ENCODE measurements around the gene VPS13D. TPM values are rescaled to one million over a fixed set of nuclear protein-coding genes. Genes with fewer than 3 reads are reported as not detected.

Gene VPS13D
- total RNA-seq, 1 donor from 2014 or later = 88.9 TPM

DNA sequence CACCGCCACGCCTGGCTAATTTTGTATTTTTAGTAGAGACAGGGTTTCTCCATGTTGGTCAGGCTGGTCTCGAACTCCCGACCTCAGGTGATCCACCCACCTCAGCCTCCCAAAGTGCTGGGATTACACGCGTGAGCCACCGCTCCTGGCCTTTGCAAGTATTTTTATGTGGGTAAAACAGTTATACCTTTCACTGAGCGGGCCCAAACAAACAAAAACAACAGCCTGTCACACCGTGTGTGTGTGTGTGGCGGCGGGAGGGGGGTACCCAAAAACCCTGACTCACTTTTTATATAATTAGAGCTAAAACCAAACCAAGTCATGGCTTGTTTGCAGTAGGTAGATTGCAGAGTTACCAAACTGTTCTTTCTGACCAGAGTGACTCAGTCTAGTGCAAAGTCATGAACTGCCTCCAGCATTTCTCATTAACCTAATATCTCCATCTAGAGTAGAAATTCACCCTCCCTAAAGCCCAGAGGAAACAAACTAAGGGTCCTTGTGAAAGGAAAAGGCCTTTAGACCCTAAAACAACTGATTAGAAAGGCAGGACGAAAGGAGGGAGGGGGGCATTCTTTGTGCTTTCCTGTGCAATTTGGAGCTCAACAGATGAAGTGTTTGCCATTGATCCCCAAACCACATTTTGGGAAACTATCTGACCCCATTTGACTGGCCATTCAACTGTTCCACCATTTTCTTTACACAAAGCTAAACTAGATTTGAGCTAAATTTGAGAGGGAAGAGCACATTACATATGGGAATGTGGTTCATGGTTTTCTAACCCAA lies 207.2 kb downstream of the VPS13D start:
- Histone ChIP-seq H3K4me3 (no peak overlapping the region), H3K4me1 (peaks cover 71% of the 10 kb centered on the region), H3K27me3 (no peaks in the 10 kb centered on the region), H3K36me3 (no peaks in the 10 kb centered on the region), H3K9me3 (no peaks in the 10 kb centered on the region), H3K27ac (peak overlapping the region; percentile 21)
- TF ChIP-seq, protein P1, sequence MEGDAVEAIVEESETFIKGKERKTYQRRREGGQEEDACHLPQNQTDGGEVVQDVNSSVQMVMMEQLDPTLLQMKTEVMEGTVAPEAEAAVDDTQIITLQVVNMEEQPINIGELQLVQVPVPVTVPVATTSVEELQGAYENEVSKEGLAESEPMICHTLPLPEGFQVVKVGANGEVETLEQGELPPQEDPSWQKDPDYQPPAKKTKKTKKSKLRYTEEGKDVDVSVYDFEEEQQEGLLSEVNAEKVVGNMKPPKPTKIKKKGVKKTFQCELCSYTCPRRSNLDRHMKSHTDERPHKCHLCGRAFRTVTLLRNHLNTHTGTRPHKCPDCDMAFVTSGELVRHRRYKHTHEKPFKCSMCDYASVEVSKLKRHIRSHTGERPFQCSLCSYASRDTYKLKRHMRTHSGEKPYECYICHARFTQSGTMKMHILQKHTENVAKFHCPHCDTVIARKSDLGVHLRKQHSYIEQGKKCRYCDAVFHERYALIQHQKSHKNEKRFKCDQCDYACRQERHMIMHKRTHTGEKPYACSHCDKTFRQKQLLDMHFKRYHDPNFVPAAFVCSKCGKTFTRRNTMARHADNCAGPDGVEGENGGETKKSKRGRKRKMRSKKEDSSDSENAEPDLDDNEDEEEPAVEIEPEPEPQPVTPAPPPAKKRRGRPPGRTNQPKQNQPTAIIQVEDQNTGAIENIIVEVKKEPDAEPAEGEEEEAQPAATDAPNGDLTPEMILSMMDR (IDR thresholded peaks at IDR 0.05) = no peak
- no peak for TF ChIP-seq POLR2A (IDR thresholded peaks at IDR 0.05)
- peak in 1 of 2 donors; percentile 30 for TF ChIP-seq POLR2AphosphoS5 (IDR thresholded peaks at IDR 0.05; ENCODE audit: insufficient read depth in 1 of 2, low read depth in 1 of 2)
- DNase-seq (ENCODE audit: extremely low spot score in 2 of 2) = no peak
- intact Hi-C loops (cut with DNase I) = no loop called here

DNA sequence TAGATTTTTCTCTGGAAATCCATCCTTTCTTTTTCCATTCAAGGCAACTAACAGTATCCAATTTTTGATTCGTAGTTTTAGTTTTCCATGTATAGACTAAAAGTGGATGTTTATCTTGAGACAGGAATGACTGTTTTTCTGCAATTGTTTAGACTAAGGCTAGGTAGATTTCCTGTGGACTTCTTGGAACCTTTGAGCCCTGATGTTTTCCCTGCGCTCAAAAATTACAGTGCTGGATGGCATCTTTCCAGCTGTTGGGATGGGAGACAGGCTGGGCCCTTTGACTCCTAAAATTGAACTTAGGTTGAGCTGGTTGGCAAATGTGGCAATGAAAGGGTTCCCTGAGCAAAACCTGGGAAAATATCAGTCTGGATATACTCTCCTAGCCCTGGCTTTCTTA lies 207.8 kb downstream of the VPS13D start:
- TF ChIP-seq POLR2A (IDR thresholded peaks at IDR 0.05) = no peak
- TF ChIP-seq, protein P1 (IDR thresholded peaks at IDR 0.05) = no peak
- no peak for TF ChIP-seq POLR2AphosphoS5 (IDR thresholded peaks at IDR 0.05; ENCODE audit: insufficient read depth in 1 of 2, low read depth in 1 of 2)
- peak overlapping the region; percentile 21 for H3K27ac ChIP-seq
- intact Hi-C loops (cut with DNase I) = no loop called here
- peaks cover 70% of the 10 kb centered on the region for H3K4me1 ChIP-seq
- H3K27me3 ChIP-seq = no peaks in the 10 kb centered on the region
- no peaks in the 10 kb centered on the region for H3K9me3 ChIP-seq
- no peak overlapping the region for H3K4me3 ChIP-seq
- no peaks in the 10 kb centered on the region for H3K36me3 ChIP-seq
- DNase-seq (ENCODE audit: extremely low spot score in 2 of 2) = no peak

DNA sequence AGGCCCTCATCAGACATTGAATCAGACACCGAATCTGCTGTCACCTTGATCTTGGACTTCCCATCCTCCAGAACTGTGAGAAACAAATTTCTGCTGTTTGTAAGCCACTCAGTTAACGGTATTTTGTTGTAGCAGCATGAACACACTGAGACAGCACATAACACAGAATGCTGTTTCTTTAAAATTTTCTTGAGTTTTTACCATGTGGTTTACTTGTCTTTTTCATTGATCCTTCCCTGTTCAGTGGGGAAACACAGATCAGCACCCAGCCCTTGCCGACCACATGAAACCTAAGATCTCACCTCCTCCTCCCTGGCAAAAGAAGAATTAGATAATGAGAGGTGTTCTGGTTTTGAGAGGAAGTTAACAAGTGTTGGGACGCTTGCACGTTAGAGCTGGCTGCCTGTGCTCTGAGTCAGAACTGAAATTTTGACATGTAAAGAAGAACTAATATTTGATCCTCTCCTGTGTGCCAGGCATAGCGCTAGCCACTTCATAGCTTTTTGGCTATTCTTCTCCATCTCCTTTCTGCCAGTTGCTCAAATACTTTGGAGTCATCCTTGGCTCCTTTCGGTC lies 208.6 kb downstream of the VPS13D start:
- DNase-seq (ENCODE audit: extremely low spot score in 2 of 2) = no peak
- H3K9me3 ChIP-seq = no peaks in the 10 kb centered on the region
- intact Hi-C loops (cut with DNase I) = no loop called here
- no peaks in the 10 kb centered on the region for H3K27me3 ChIP-seq
- H3K4me3 ChIP-seq = no peak overlapping the region
- no peaks in the 10 kb centered on the region for H3K36me3 ChIP-seq
- no peak overlapping the region for H3K27ac ChIP-seq
- H3K4me1 ChIP-seq = peaks cover 62% of the 10 kb centered on the region
- TF ChIP-seq POLR2A (IDR thresholded peaks at IDR 0.05) (no peak), POLR2AphosphoS5 (IDR thresholded peaks at IDR 0.05; ENCODE audit: insufficient read depth in 1 of 2, low read depth in 1 of 2) (no peak)
- TF ChIP-seq, protein P1 (IDR thresholded peaks at IDR 0.05) = no peak

DNA sequence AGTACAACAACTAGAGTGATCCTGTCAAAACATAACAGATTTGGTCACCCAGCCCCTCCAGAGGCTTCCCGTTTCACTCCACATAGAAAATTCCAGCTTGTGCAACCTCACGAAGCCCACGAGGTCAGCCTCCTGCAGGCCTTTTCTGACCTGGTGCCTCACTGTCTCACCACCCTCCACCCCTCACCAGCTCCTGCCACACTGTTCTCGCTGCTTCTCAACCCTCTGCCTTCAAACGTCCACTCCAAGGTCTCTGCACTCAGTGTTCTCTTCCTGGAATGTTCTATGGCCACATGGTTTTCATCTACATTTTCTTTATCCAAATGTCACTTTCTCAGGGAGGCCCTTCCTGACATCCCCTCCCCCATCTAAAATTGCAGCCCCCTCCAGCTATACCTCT lies 209.2 kb downstream of the VPS13D start:
- TF ChIP-seq POLR2A (IDR thresholded peaks at IDR 0.05) = no peak
- TF ChIP-seq, protein P1 (IDR thresholded peaks at IDR 0.05) = no peak
- TF ChIP-seq POLR2AphosphoS5 (IDR thresholded peaks at IDR 0.05; ENCODE audit: insufficient read depth in 1 of 2, low read depth in 1 of 2) = no peak
- H3K27me3 ChIP-seq = no peaks in the 10 kb centered on the region
- H3K27ac ChIP-seq = no peak overlapping the region
- peaks cover 56% of the 10 kb centered on the region for H3K4me1 ChIP-seq
- no peaks in the 10 kb centered on the region for H3K9me3 ChIP-seq
- intact Hi-C loops (cut with DNase I) = no loop called here
- no peaks in the 10 kb centered on the region for H3K36me3 ChIP-seq
- DNase-seq (ENCODE audit: extremely low spot score in 2 of 2) = no peak
- no peak overlapping the region for H3K4me3 ChIP-seq

All from vagina (tissue), 2 donors.